Right renal cortex interstitium (tissue), 3 donors: Measurements from ENCODE around the gene INSIG1. TPM values are rescaled to one million over a fixed set of nuclear protein-coding genes. Genes with fewer than 3 reads are reported as not detected.

Experiments
- DNase-seq, 3 donors: peaks; one replicate each; pipeline ENCODE4 v3.0.0-alpha.2; 2013; ENCODE audit warnings: low read depth in 3 of 3, low spot score in 2 of 3
- polyA plus RNA-seq, 3 donors: library from polyadenylated mRNA; unstranded; fragments of 120-200 nt; gene quantifications; one replicate each; pipeline ENCODE4 v1.2.1, GENCODE V29; 2013; ENCODE audit not compliant: insufficient read length in 3 of 3

The INSIG1 gene
- polyA plus RNA-seq, 3 donors, result 30.3 to 36.7 (median 31.1) TPM

GRCh38 chr7:155298834-155299534, 1.3 kb downstream of the INSIG1 start:
- peak; percentile 57 to 80 (median 68) for DNase-seq

GRCh38 chr7:155299535-155300202, 2.0 kb downstream of the INSIG1 start:
- no peak for DNase-seq

GRCh38 chr7:155300641-155301452, 3.2 kb downstream of the INSIG1 start:
- DNase-seq, result no peak

GRCh38 chr7:155303039-155303593, 5.4 kb downstream of the INSIG1 start:
- no peak for DNase-seq

GRCh38 chr7:155303897-155304296, 6.2 kb downstream of the INSIG1 start:
- DNase-seq, result no peak

- no peak for DNase-seq
Observed at GRCh38 chr7:155305231-155305904, 7.7 kb downstream of the INSIG1 start.

GRCh38 chr7:155306673-155307470, 9.2 kb downstream of the INSIG1 start:
- DNase-seq, result no peak

- DNase-seq, result no peak
Observed at GRCh38 chr7:155308330-155309020, 10.8 kb downstream of the INSIG1 start.

GRCh38 chr7:155309021-155309338, 11.3 kb downstream of the INSIG1 start:
- no peak for DNase-seq

- no peak for DNase-seq
Observed at GRCh38 chr7:155310425-155311114, 12.9 kb downstream of the INSIG1 start.

GRCh38 chr7:155311826-155312537, 14.3 kb downstream of the INSIG1 start:
- no peak for DNase-seq

- DNase-seq, result no peak
Observed at GRCh38 chr7:155312633-155313032, 15.0 kb downstream of the INSIG1 start.

- no peak for DNase-seq
Observed at GRCh38 chr7:155313096-155313495, 15.4 kb downstream of the INSIG1 start.

GRCh38 chr7:155315977-155316376, 18.3 kb downstream of the INSIG1 start:
- no peak for DNase-seq

- DNase-seq, result no peak
Observed at GRCh38 chr7:155316427-155317113, 18.9 kb downstream of the INSIG1 start.

GRCh38 chr7:155317114-155317434, 19.4 kb downstream of the INSIG1 start:
- no peak for DNase-seq

- no peak for DNase-seq
Observed at GRCh38 chr7:155318245-155318644, 20.6 kb downstream of the INSIG1 start.

- no peak for DNase-seq
Observed at GRCh38 chr7:155322530-155322929, 24.9 kb downstream of the INSIG1 start.
